Ramos (cell line): ENCODE data around the gene NUFIP1.
"Not testable (repeated sequence)": the region's sequence is repeated elsewhere in the genome, so short reads cannot be mapped to it uniquely, and the experiment has no call there.

ENCODE experiments used
- in situ Hi-C: fragments of 300-500 bp; cut with MboI; formaldehyde crosslinking; loops from one replicate; pipeline ENCODE4 v1.14.3; 2022; ENCODE audit warnings: low sequenced_read_pairs; ENCODE audit not compliant: unreplicated experiment

The NUFIP1 gene

DNA sequence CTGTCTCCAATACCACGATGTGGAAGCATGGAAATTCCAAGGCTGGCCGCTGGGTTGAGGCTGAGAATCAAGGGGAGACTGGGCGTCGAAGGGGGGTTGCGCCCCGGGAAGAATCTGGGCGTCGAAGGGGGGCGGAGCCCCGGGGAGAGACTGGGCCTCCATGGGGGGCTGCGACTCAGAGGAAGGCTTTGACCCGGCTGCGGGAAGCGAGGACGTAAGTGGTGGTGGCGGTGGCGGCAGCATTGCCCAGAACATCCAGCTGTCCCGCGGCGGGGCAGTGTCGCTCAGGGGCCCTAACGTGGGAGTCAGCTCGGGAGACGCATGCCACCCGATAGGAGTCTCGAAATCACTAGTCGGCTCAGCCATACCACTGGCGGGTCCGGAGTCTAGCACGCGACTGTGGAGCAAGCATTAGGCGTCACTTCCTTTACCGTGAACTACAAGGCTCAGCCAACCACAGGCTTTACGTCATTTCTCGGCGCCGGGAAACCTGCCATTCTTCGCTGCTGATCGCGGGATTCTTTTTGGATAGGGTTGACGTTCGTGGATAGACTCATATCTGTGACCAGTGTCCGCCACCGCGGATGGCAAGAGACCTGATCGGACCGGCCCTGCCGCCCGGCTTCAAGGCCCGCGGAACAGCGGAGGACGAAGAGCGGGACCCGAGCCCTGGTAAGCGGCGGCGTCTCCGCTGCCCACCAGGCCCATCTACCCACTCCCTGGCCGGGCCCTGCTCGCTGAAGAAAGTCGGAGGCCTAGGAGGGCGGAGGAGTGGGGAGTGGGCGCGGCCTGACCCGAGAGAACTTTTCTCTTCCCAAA is at the start of gene NUFIP1, which contains the start of gene GPALPP1:
Gene NUFIP1 (minus strand): TSS at position 401 of the 819 bp plus-strand sequence. CDS start 35 bp downstream, at position 366.
Gene GPALPP1 (plus strand): TSS at position 468 of the 819 bp plus-strand sequence. CDS start 117 bp downstream, at position 585.
- in situ Hi-C loops = no loop called here

DNA sequence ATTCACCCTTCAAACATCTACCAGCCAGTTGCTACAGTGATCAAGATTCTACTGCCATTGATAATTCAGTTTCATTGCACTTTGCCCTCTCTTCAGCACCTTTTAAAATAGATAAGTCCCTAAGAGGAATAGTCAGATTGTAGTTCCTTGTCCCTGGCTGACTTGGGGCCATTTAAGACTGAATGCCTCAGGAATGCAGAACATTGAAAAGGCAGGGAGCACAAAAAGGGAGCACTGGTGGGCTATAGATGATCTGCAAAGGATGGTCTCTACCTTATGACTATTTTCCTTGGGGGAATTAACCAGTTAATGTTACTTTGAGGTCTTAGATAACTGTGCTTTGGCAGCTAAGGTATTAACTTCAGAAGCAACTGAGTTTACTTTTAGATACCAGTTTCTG is 46.9 kb upstream of the NUFIP1 start:
- in situ Hi-C loops = no loop called here

DNA sequence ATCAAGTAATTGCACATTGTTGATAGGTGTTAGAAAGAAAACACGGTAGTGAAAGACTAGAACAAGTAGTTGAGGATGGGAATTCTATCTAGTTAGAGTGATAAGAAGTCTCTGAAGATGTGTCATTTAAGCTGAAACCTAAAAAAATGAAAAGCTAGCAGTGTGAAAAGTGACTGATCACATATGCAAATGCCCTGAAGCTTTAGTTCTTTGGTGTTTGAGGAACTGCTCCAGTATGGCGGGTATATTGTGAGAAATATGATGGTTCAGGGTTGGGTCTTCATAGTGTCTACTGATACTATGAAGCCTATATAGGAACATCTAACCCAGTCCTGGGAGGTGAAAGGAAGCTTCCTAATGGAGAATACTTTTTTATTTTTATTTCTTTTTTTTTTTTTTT is 45.1 kb upstream of the NUFIP1 start:
- in situ Hi-C loops = no loop called here

GRCh38 chr13:45024847-45025246 is 35.6 kb upstream of the NUFIP1 start:
- in situ Hi-C loops = no loop called here

GRCh38 chr13:45021250-45021649 is 32.0 kb upstream of the NUFIP1 start:
- in situ Hi-C loops = no loop called here

GRCh38 chr13:45019981-45020380 is 30.7 kb upstream of the NUFIP1 start:
- in situ Hi-C loops = not testable (repeated sequence)

DNA sequence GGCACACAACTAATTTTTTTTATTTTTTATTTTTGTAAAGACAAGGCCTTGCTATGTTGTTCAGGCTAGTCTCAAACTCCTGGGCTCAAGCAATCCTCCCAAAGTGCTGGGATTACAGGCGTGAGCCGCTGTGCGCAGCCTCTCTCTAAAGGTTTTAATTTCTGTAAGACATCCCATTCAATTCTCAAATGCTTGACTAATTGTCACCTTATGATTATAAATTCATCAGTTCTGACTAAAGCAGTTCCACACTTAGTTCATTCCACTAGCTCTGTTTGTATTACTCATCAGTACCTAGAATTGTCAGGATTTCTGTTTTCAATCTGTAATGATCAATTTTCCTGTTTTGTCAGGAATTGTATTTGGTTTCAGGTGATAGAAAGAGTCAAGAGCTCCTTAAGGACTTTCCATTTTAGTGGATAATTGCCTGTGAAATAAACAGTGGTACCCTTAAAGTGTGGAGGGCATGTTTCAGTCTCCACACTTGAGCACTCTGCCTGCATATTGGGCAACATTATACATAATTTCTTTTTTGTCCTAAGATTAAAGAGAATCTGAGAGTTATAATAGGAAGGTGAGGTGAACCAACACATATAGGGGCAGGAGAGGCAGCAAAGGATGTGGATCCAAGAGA is 27.6 kb upstream of the NUFIP1 start:
- in situ Hi-C loops = no loop called here

DNA sequence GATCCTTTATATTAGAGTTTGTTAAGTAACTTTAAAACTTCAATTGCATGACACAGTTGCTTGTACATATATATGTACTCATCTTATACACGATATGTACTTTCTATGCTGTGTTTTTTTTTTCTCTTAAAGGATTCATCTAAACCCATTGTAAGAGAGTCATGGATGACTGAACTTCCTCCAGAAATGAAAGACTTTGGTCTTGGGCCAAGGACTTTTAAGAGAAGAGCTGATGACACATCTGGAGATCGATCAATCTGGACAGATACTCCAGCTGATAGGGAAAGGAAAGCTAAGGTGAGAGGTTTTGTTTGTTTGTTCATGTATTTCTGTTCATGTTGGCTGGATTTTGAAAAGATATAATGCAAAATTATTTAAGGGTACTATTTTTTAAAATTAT is 26.0 kb upstream of the NUFIP1 start:
- in situ Hi-C loops = no loop called here

- in situ Hi-C loops = no loop called here
Observed at GRCh38 chr13:45011198-45011597, 21.9 kb upstream of the NUFIP1 start.

- in situ Hi-C loops = no loop called here
Observed at GRCh38 chr13:45007823-45008222, 18.6 kb upstream of the NUFIP1 start.

DNA sequence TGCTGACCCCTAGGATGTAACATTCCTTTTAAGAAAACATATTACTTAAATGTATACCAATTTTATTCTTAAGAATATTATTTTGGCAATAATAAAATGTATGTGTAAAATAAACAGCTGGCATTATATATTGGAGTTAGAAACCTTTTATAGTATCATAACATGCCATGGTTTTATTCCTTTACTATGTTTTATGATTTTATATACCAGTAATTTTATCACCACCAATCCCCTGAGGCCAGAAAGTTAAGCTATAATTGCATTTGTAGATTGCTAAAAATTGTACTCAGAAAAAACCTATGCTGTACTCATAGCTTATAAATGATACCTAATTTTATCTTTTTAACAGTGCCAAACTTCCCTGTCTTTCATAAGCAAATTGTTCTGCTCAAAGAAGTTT is 18.0 kb upstream of the NUFIP1 start:
- in situ Hi-C loops = no loop called here

DNA sequence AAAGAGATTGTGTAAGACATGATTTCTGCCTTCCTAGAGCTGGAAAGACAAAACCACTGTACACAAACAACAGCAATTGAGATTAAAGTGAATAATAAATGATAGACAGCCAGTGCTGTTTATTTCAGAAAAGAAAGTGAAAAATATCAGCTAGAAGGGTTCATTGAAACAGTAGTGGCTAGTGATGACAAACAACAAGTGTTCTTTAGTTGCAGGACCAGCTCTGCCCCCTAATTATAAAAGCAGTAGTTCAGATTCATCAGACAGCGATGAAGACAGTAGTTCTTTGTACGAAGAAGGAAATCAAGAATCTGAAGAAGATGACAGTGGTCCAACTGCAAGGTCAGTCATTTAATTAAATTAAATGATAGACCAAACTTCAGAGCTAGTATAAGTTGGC is 14.8 kb upstream of the NUFIP1 start:
- in situ Hi-C loops = no loop called here

GRCh38 chr13:45003417-45003816 is 14.1 kb upstream of the NUFIP1 start:
- in situ Hi-C loops = no loop called here

GRCh38 chr13:44989941-44990340 is 670 bp upstream of the NUFIP1 start:
- in situ Hi-C loops = no loop called here

GRCh38 chr13:44978328-44978727 is 10.9 kb downstream of the NUFIP1 start:
- in situ Hi-C loops = no loop called here

- in situ Hi-C loops = no loop called here
Observed at GRCh38 chr13:44976949-44977583, 12.2 kb downstream of the NUFIP1 start.

DNA sequence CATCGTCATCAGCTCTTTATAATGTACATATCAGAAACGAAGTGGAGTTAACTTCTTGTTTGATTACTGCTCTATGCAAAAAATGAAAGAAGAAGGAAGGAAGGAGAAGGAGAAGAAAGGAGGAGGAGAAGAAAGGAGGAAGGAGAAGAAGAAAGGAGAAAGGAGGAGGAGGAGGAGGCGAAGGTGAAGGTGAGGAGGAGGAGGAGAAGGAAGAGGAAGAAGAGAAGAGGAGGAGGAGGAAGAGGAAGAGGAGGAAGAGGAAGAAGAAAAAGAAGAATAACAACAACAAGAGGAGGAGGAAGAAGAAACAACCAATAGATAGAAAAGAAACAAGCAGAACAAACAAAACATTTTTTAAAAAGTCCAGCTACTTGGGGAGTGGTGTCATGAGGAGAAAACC is 13.1 kb downstream of the NUFIP1 start:
- in situ Hi-C loops = no loop called here

DNA sequence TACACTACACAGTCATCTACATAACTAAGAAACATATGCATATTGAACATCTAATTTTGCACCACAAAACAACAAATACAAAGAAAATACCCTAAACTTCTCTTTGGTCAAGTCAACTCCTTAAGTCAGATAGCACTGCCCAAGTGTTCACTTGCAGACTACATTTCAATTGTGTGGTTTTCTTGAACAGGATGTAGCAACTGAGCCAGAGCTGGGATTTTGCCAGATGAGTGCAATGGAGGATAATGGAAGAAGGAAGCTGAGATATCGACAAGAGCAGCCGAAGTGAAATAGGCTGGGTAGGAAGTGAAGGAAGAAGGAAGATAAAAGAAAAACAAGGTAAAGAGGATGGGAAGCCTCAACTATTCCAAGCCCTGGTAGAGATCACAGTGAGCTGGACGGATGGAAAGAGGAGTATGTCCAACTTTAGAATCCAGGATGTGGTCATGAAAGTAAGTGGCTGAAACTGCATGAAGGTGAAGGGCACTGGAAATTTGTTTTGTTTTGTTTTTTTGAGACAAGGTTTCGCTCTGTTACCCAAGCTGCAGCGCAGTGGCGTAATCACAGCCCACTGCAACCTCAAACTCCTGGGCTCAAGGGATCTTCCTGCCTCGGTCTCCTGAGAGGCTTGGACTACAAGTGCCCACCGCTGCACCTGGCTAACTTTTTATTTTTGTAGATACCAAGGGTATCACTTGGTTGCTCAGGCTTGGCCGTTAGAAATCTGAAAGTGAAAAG is 15.0 kb downstream of the NUFIP1 start:
- in situ Hi-C loops = loop anchor here (25.0 kb wide), 1 partner anchor 487 kb away; no protein-coding TSS in a partner anchor

GRCh38 chr13:44972956-44973581 is 16.2 kb downstream of the NUFIP1 start:
- in situ Hi-C loops = loop anchor here (25.0 kb wide), 1 partner anchor 486 kb away; no protein-coding TSS in a partner anchor
